ENCODE data around the gene SIK3. TPM values are rescaled to one million over a fixed set of nuclear protein-coding genes. Genes with fewer than 3 reads are reported as not detected.

Gene SIK3
- total RNA-seq, 1 donor from 2014 or later, result 29.4 TPM

- DNase-seq (ENCODE audit: low spot score), result no peak
- no peak for TF ChIP-seq CTCF (IDR thresholded peaks at IDR 0.05; ENCODE audit: unreplicated experiment)
- H3K27me3 Mint-ChIP-seq (ENCODE audit: unreplicated experiment), result no peaks in the 10 kb centered on the region
- H3K4me1 Mint-ChIP-seq (ENCODE audit: unreplicated experiment), result no peaks in the 10 kb centered on the region
- H3K27ac Mint-ChIP-seq (ENCODE audit: unreplicated experiment), result no peak overlapping the region
- H3K4me3 Mint-ChIP-seq (ENCODE audit: unreplicated experiment), result no peak overlapping the region
- no peaks in the 10 kb centered on the region for H3K36me3 Mint-ChIP-seq (ENCODE audit: low read depth, unreplicated experiment)
- H3K9me3 Mint-ChIP-seq (ENCODE audit: unreplicated experiment), result no peaks in the 10 kb centered on the region
These were observed 140.0 kb downstream of the SIK3 start for GRCh38 chr11:116958246-116958645.

GRCh38 chr11:116955949-116956348 lies 142.3 kb downstream of the SIK3 start:
- Mint-ChIP-seq H3K36me3 (ENCODE audit: low read depth, unreplicated experiment) (no peaks in the 10 kb centered on the region), H3K4me1 (ENCODE audit: unreplicated experiment) (no peaks in the 10 kb centered on the region), H3K9me3 (ENCODE audit: unreplicated experiment) (no peaks in the 10 kb centered on the region), H3K27me3 (ENCODE audit: unreplicated experiment) (no peaks in the 10 kb centered on the region), H3K27ac (ENCODE audit: unreplicated experiment) (no peak overlapping the region), H3K4me3 (ENCODE audit: unreplicated experiment) (no peak overlapping the region)
- DNase-seq (ENCODE audit: low spot score), result no peak
- no peak for TF ChIP-seq CTCF (IDR thresholded peaks at IDR 0.05; ENCODE audit: unreplicated experiment)

- H3K36me3 Mint-ChIP-seq (ENCODE audit: low read depth, unreplicated experiment), result no peaks in the 10 kb centered on the region
- H3K4me3 Mint-ChIP-seq (ENCODE audit: unreplicated experiment), result no peak overlapping the region
- H3K27ac Mint-ChIP-seq (ENCODE audit: unreplicated experiment), result no peak overlapping the region
- no peaks in the 10 kb centered on the region for H3K9me3 Mint-ChIP-seq (ENCODE audit: unreplicated experiment)
- H3K27me3 Mint-ChIP-seq (ENCODE audit: unreplicated experiment), result no peaks in the 10 kb centered on the region
- TF ChIP-seq CTCF (IDR thresholded peaks at IDR 0.05; ENCODE audit: unreplicated experiment), result no peak
- H3K4me1 Mint-ChIP-seq (ENCODE audit: unreplicated experiment), result no peaks in the 10 kb centered on the region
- DNase-seq (ENCODE audit: low spot score), result no peak
These were observed 142.7 kb downstream of the SIK3 start for GRCh38 chr11:116955548-116955947.

GRCh38 chr11:116953530-116954285 lies 144.5 kb downstream of the SIK3 start:
- Mint-ChIP-seq H3K4me1 (ENCODE audit: unreplicated experiment) (no peaks in the 10 kb centered on the region), H3K9me3 (ENCODE audit: unreplicated experiment) (no peaks in the 10 kb centered on the region), H3K36me3 (ENCODE audit: low read depth, unreplicated experiment) (no peaks in the 10 kb centered on the region), H3K4me3 (ENCODE audit: unreplicated experiment) (no peak overlapping the region), H3K27me3 (ENCODE audit: unreplicated experiment) (no peaks in the 10 kb centered on the region), H3K27ac (ENCODE audit: unreplicated experiment) (no peak overlapping the region)
- TF ChIP-seq CTCF (IDR thresholded peaks at IDR 0.05; ENCODE audit: unreplicated experiment), result no peak
- no peak for DNase-seq (ENCODE audit: low spot score)

- DNase-seq (ENCODE audit: low spot score), result no peak
- no peaks in the 10 kb centered on the region for H3K36me3 Mint-ChIP-seq (ENCODE audit: low read depth, unreplicated experiment)
- no peaks in the 10 kb centered on the region for H3K27me3 Mint-ChIP-seq (ENCODE audit: unreplicated experiment)
- H3K4me1 Mint-ChIP-seq (ENCODE audit: unreplicated experiment), result peaks cover under 1% of the 10 kb centered on the region
- no peaks in the 10 kb centered on the region for H3K9me3 Mint-ChIP-seq (ENCODE audit: unreplicated experiment)
- TF ChIP-seq CTCF (IDR thresholded peaks at IDR 0.05; ENCODE audit: unreplicated experiment), result no peak
- H3K27ac Mint-ChIP-seq (ENCODE audit: unreplicated experiment), result no peak overlapping the region
- H3K4me3 Mint-ChIP-seq (ENCODE audit: unreplicated experiment), result no peak overlapping the region
These were observed 146.5 kb downstream of the SIK3 start for GRCh38 chr11:116951762-116952161.
